Fibroblast of villous mesenchyme (primary cell): ENCODE results near the gene TIPARP. TPM values are rescaled to one million over a fixed set of nuclear protein-coding genes. Genes with fewer than 3 reads are reported as not detected.

Source experiments
- DNase-seq: peaks from one replicate; pipeline ENCODE4 v3.0.0-alpha.2; 2010; ENCODE audit warnings: low read depth
- H3K4me3 ChIP-seq: 2 replicates; pipeline ENCODE4 v1.5.1; 2011; ENCODE audit warnings: low read depth, mild to moderate bottlenecking, low read length
- CTCF ChIP-seq: IDR thresholded peaks from 2 replicates; pipeline ENCODE4 v1.5.1; 2012; ENCODE audit warnings: low read depth, mild to moderate bottlenecking, low read length; ENCODE audit not compliant: insufficient read depth
- total RNA-seq: library from RNA; depleted of rRNA; stranded (reverse); fragments of >200 nt; gene quantifications from 2 replicates; pipeline ENCODE4 v1.2.3, GENCODE V29; 2012

Gene TIPARP
- total RNA-seq, 1 donor, result 91.1 TPM

GRCh38 chr3:156681002-156681401, 6.6 kb downstream of the TIPARP start:
- no peak for TF ChIP-seq CTCF
- DNase-seq, result peak; percentile 99
- H3K4me3 ChIP-seq, result peak overlapping the region; percentile 12

DNA sequence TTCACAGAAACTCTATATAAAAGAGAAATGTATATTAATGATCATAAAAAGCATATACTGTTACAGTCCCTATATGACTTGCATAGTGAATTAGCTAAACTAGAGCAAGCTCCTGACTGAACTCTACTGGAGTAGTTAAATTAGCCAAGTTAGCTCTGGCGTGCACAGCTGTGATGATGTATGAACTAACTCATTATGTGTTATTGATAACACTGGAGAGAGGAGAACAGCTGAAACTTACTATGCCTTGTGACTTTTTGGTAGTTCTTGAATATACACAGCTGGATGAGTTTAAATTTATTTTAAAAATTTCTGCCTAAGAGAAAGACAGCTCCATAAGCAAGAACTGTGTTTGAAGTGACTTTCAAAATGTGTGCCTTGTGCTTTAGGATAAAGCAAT, 8.1 kb downstream of the TIPARP start:
- TF ChIP-seq CTCF, result no peak
- DNase-seq, result no peak
- no peak overlapping the region for H3K4me3 ChIP-seq

- TF ChIP-seq CTCF, result no peak
- H3K4me3 ChIP-seq, result no peak overlapping the region
- no peak for DNase-seq
Observed at GRCh38 chr3:156682963-156683362, 8.6 kb downstream of the TIPARP start.

GRCh38 chr3:156685198-156685597, 10.8 kb downstream of the TIPARP start:
- DNase-seq, result peak; percentile 46
- H3K4me3 ChIP-seq, result no peak overlapping the region
- TF ChIP-seq CTCF, result no peak

- DNase-seq, result no peak
- peak overlapping the region; percentile 8 for H3K4me3 ChIP-seq
- no peak for TF ChIP-seq CTCF
Observed at GRCh38 chr3:156685752-156686151, 11.4 kb downstream of the TIPARP start.

DNA sequence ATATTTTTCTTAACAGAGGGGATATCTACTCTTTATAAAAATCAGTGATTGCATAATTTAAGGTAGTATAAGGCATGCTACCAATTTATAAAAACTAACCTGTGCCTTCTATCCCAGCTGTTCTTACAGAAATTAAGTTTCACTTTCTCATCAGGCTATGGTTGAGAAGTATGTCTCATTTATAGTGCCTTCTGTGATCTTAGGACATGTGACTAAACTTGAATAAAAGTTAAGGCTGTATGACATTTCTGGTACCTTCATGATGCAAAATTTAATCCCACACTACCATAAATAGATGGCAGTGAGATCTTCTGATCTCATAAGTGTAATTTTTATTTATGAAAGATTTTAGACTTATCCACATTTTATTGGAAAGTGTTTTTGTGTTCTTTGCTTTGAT, 12.6 kb downstream of the TIPARP start:
- no peak overlapping the region for H3K4me3 ChIP-seq
- DNase-seq, result peak; percentile 51
- no peak for TF ChIP-seq CTCF
